ENCODE results near the gene GGT1. TPM values are rescaled to one million over a fixed set of nuclear protein-coding genes. Genes with fewer than 3 reads are reported as not detected.

GGT1 gene
- total and polyA plus RNA-seq, 9 donors = 1.6 to 6.2 (median 3.5) TPM

DNA sequence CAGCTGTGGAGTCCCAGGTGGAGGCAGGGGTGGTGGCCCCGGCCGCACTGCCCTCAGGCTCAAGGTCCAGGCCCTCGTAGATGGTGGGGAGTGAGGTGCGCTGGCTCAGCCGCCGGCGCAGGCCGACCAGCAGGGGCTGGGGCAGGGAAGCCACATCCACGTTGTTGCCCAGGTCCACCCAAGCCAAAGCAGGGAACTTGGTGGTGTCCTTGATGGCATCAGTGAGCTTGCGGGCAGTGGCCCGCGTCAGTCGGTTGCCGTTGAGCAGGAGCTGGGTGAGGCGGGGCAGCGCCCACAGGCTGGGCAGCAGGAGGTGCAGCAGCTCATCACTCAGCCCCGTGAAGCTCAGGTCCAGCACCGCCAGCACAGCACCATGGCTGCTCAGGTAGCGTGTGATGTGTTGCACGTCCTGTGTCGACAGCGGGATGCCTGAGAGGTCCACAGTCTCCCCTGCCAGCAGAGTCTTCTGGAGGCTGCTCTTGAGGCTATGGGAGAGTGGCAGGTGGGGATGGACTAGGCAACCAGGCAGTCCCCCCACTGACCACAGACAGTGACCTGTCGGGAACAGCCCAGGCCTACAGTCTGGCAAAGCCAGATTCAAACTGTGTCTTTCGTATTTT is 17.0 kb upstream of the GGT1 start:
- TF ChIP-seq CTCF (IDR thresholded peaks at IDR 0.05) (no peak), EP300 (IDR thresholded peaks at IDR 0.05) (no peak), POLR2A (IDR thresholded peaks at IDR 0.05) (no peak)
- WGBS, 3 donors = 86 to 92% (median 89%) methylated on average over 24 of the region's 24 CpGs
- DNase-seq = peak in 1 of 5 donors; percentile 36
- no peaks in the 10 kb centered on the region for H3K4me1 ChIP-seq (ENCODE audit: insufficient read depth)
- H3K27me3 ChIP-seq = no peaks in the 10 kb centered on the region
- no peaks in the 10 kb centered on the region for H3K36me3 ChIP-seq
- intact Hi-C loops (cut with DNase I) = no loop called here
- no peaks in the 10 kb centered on the region for H3K9me3 ChIP-seq
- no peak overlapping the region for H3K4me3 ChIP-seq
- H3K27ac ChIP-seq = no peak overlapping the region

- TF ChIP-seq POLR2A (IDR thresholded peaks at IDR 0.05) (no peak), CTCF (IDR thresholded peaks at IDR 0.05) (no peak), EP300 (IDR thresholded peaks at IDR 0.05) (no peak)
- H3K4me1 ChIP-seq (ENCODE audit: insufficient read depth) = no peaks in the 10 kb centered on the region
- WGBS, 3 donors = 75 to 82% (median 77%) methylated on average over 5 of the region's 5 CpGs
- H3K9me3 ChIP-seq = no peaks in the 10 kb centered on the region
- intact Hi-C loops (cut with DNase I) = no loop called here
- H3K27me3 ChIP-seq = no peaks in the 10 kb centered on the region
- no peaks in the 10 kb centered on the region for H3K36me3 ChIP-seq
- H3K4me3 ChIP-seq = no peak overlapping the region
- peak in 1 of 5 donors; percentile 21 for DNase-seq
- H3K27ac ChIP-seq = no peak overlapping the region
These were observed 15.7 kb upstream of the GGT1 start for GRCh38 chr22:24587251-24587650.

- TF ChIP-seq POLR2A (IDR thresholded peaks at IDR 0.05) = no peak
- TF ChIP-seq CTCF (IDR thresholded peaks at IDR 0.05) = no peak
- TF ChIP-seq EP300 (IDR thresholded peaks at IDR 0.05) = no peak
- H3K9me3 ChIP-seq = no peaks in the 10 kb centered on the region
- intact Hi-C loops (cut with DNase I) = no loop called here
- peak in 1 of 5 donors; percentile 26 for DNase-seq
- WGBS, 3 donors = 80 to 88% (median 84%) methylated on average over 5 to 8 of the region's 8 CpGs
- H3K27ac ChIP-seq = no peak overlapping the region
- H3K27me3 ChIP-seq = no peaks in the 10 kb centered on the region
- H3K36me3 ChIP-seq = no peaks in the 10 kb centered on the region
- no peaks in the 10 kb centered on the region for H3K4me1 ChIP-seq (ENCODE audit: insufficient read depth)
- no peak overlapping the region for H3K4me3 ChIP-seq
These were observed 15.0 kb upstream of the GGT1 start for GRCh38 chr22:24587948-24588347.

GRCh38 chr22:24588381-24588756 is 14.6 kb upstream of the GGT1 start:
- no peaks in the 10 kb centered on the region for H3K9me3 ChIP-seq
- H3K4me1 ChIP-seq (ENCODE audit: insufficient read depth) = no peaks in the 10 kb centered on the region
- H3K27ac ChIP-seq = no peak overlapping the region
- H3K36me3 ChIP-seq = no peaks in the 10 kb centered on the region
- 36 to 63% (median 60%) methylated on average over 8 to 13 of the region's 13 CpGs for WGBS, 3 donors
- intact Hi-C loops (cut with DNase I) = no loop called here
- DNase-seq = peak in 3 of 5 donors; percentile 41 to 47 (median 44)
- no peak overlapping the region for H3K4me3 ChIP-seq
- TF ChIP-seq EP300 (IDR thresholded peaks at IDR 0.05) (no peak), CTCF (IDR thresholded peaks at IDR 0.05) (no peak), POLR2A (IDR thresholded peaks at IDR 0.05) (no peak)
- H3K27me3 ChIP-seq = no peaks in the 10 kb centered on the region
